ENCODE data around the gene DUXB.

Gene DUXB

DNA sequence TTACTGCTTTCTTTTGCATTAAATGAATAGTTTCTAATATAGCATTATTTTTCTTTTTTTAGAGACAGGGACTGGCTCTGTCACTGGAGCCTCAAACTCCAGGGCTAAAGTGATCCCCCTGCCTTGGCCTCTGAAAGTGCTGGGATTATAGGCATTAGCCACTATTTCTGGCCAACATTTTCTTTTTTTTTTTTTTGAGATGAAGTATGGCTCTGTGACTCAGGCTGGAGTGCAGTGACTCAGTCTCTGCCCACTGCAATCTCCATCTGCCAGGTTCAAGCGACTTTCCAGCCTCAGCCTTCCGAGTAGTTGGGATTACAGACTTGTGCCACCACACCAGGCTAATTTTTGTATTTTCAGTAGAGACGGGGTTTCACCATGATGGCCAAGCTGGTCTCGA is 2.0 kb upstream of the DUXB start (continued):
- TF ChIP-seq RARB (CRISPR knock-in tag; IDR thresholded peaks at IDR 0.05) (no peak), PPARA (CRISPR knock-in tag; IDR thresholded peaks at IDR 0.05; ENCODE audit: borderline replicate concordance) (no peak)
- TF ChIP-seq, protein P1, sequence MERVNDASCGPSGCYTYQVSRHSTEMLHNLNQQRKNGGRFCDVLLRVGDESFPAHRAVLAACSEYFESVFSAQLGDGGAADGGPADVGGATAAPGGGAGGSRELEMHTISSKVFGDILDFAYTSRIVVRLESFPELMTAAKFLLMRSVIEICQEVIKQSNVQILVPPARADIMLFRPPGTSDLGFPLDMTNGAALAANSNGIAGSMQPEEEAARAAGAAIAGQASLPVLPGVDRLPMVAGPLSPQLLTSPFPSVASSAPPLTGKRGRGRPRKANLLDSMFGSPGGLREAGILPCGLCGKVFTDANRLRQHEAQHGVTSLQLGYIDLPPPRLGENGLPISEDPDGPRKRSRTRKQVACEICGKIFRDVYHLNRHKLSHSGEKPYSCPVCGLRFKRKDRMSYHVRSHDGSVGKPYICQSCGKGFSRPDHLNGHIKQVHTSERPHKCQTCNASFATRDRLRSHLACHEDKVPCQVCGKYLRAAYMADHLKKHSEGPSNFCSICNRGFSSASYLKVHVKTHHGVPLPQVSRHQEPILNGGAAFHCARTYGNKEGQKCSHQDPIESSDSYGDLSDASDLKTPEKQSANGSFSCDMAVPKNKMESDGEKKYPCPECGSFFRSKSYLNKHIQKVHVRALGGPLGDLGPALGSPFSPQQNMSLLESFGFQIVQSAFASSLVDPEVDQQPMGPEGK (CRISPR knock-in tag; IDR thresholded peaks at IDR 0.05; ENCODE audit: borderline replicate concordance): no peak

DNA sequence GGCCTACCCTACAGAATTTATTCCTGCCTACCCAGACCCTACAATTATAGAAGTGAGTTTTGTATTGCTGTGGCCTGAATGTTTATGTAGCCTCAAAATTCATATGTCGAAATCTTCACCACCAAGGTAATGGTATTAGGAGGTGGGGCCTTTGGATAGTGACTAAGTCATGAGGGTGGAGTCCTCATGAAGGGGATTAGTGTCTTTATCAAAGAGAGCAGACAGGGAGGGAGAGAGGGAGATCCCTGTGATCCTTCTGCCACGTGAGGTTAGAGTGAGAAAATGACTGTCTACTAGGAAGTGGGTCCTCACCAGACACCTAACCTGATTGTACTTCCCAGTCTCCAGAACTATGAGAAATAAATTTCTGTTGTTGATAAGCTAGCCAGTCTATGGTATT is 981 bp upstream of the DUXB start:
- ATAC-seq: no peak
- TF ChIP-seq ARNTL (CRISPR knock-in tag; IDR thresholded peaks at IDR 0.05; ENCODE audit: borderline replicate concordance, low read depth) (no peak), ZFP3 (CRISPR knock-in tag; IDR thresholded peaks at IDR 0.05) (no peak), TCF4 (CRISPR knock-in tag; IDR thresholded peaks at IDR 0.05; ENCODE audit: borderline replicate concordance) (no peak), CSRNP3 (CRISPR knock-in tag; IDR thresholded peaks at IDR 0.05) (no peak), PPARA (CRISPR knock-in tag; IDR thresholded peaks at IDR 0.05; ENCODE audit: borderline replicate concordance) (no peak), RARB (CRISPR knock-in tag; IDR thresholded peaks at IDR 0.05) (no peak), POU6F1 (CRISPR knock-in tag; IDR thresholded peaks at IDR 0.05; ENCODE audit: borderline replicate concordance, low read depth) (no peak), ZNF8 (CRISPR knock-in tag; IDR thresholded peaks at IDR 0.05) (no peak), ZNF70 (CRISPR knock-in tag; IDR thresholded peaks at IDR 0.05) (no peak), SNAI2 (CRISPR knock-in tag; IDR thresholded peaks at IDR 0.05) (no peak), OSR1 (CRISPR knock-in tag; IDR thresholded peaks at IDR 0.05) (no peak), ZC3H10 (CRISPR knock-in tag; IDR thresholded peaks at IDR 0.05) (no peak), TOX (CRISPR knock-in tag; IDR thresholded peaks at IDR 0.05; ENCODE audit: borderline replicate concordance) (no peak), ZFP30 (CRISPR knock-in tag; IDR thresholded peaks at IDR 0.05) (no peak), BACH2 (CRISPR knock-in tag; IDR thresholded peaks at IDR 0.05; ENCODE audit: borderline replicate concordance) (no peak), CSDC2 (CRISPR knock-in tag; IDR thresholded peaks at IDR 0.05) (no peak), CREB5 (CRISPR knock-in tag; IDR thresholded peaks at IDR 0.05; ENCODE audit: low read depth) (no peak)
- TF ChIP-seq, protein P1 (CRISPR knock-in tag; IDR thresholded peaks at IDR 0.05; ENCODE audit: borderline replicate concordance): no peak

DNA sequence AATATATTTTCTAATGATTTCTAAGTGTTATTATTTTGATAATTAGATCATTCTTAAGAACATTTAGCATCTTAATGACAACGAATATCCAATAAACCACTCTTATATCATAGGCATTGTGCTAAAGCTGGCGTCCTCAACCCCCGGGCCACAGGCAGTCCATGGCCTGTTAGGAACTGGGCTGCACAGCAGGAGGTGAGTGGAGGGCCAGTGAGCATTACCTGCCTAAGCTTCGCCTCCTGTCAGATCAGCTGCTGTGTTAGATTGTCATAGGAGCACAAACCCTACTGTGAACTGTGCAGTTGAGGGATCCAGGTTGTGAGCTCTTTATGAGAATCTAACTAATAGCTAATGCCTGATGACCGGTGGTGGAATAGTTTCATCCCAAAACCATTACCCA is 3.7 kb downstream of the DUXB start:
- no peak for ATAC-seq
- no peak for TF ChIP-seq ESRRG (CRISPR knock-in tag; IDR thresholded peaks at IDR 0.05)
- TF ChIP-seq, protein P1 (CRISPR knock-in tag; IDR thresholded peaks at IDR 0.05; ENCODE audit: borderline replicate concordance): no peak
- TF ChIP-seq SNAI2 (CRISPR knock-in tag; IDR thresholded peaks at IDR 0.05): no peak
- TF ChIP-seq ZNF8 (CRISPR knock-in tag; IDR thresholded peaks at IDR 0.05): no peak
- no peak for TF ChIP-seq POU6F1 (CRISPR knock-in tag; IDR thresholded peaks at IDR 0.05; ENCODE audit: borderline replicate concordance, low read depth)
- no peak for TF ChIP-seq ZFP30 (CRISPR knock-in tag; IDR thresholded peaks at IDR 0.05)
- no peak for TF ChIP-seq ISL1 (CRISPR knock-in tag; IDR thresholded peaks at IDR 0.05)

Measured in SK-N-SH treated with all-trans-retinoic acid at 6 μM for 48 hours (cell line).